Activated naive CD4-positive, alpha-beta T cell treated with anti-CD3 and anti-CD28 coated beads, Interleukin-2, amount 50 U/mL, for 16 hours (primary cell): ENCODE data around the gene UTF1.
"Not testable (repeated sequence)": the region's sequence is repeated elsewhere in the genome, so short reads cannot be mapped to it uniquely, and the experiment has no call there.

ENCODE experiments used
- DNase-seq: peaks from one replicate; pipeline ENCODE4 v3.0.0-alpha.2; 2020

UTF1 gene

GRCh38 chr10:133210398-133211140 lies 19.4 kb upstream of the UTF1 start:
- no peak for DNase-seq

- no peak for DNase-seq
Observed at GRCh38 chr10:133211141-133211830, 18.7 kb upstream of the UTF1 start.

GRCh38 chr10:133211959-133212852 lies 17.8 kb upstream of the UTF1 start:
- DNase-seq = no peak

GRCh38 chr10:133212853-133213494 lies 17.0 kb upstream of the UTF1 start:
- no peak for DNase-seq

- DNase-seq = no peak
Observed at GRCh38 chr10:133213641-133214467, 16.2 kb upstream of the UTF1 start.

- DNase-seq = no peak
Observed at GRCh38 chr10:133214468-133215410, 15.3 kb upstream of the UTF1 start.

GRCh38 chr10:133215586-133215985 lies 14.4 kb upstream of the UTF1 start:
- no peak for DNase-seq

GRCh38 chr10:133216776-133217175 lies 13.2 kb upstream of the UTF1 start:
- no peak for DNase-seq

GRCh38 chr10:133217800-133218589 lies 12.0 kb upstream of the UTF1 start:
- no peak for DNase-seq

- DNase-seq = no peak
Observed at GRCh38 chr10:133218891-133219290, 11.1 kb upstream of the UTF1 start.

GRCh38 chr10:133219782-133220181 lies 10.2 kb upstream of the UTF1 start:
- no peak for DNase-seq

- no peak for DNase-seq
Observed at GRCh38 chr10:133221331-133221730, 8.7 kb upstream of the UTF1 start.

- DNase-seq = not testable (repeated sequence)
Observed at GRCh38 chr10:133221756-133222155, 8.3 kb upstream of the UTF1 start.

GRCh38 chr10:133224076-133224475 lies 5.9 kb upstream of the UTF1 start:
- no peak for DNase-seq

- DNase-seq = no peak
Observed at GRCh38 chr10:133224756-133225372, 5.2 kb upstream of the UTF1 start.

GRCh38 chr10:133225707-133226191 lies 4.3 kb upstream of the UTF1 start:
- no peak for DNase-seq

GRCh38 chr10:133226251-133226808 lies 3.7 kb upstream of the UTF1 start:
- no peak for DNase-seq

GRCh38 chr10:133227256-133227655 lies 2.8 kb upstream of the UTF1 start:
- DNase-seq = no peak
